GM23338 (cell line): ENCODE measurements around the gene MVB12B. TPM values are rescaled to one million over a fixed set of nuclear protein-coding genes. Genes with fewer than 3 reads are reported as not detected.

ENCODE experiments used
- ATAC-seq: fragments of 200-7000 bp; cut with Tn5 transposase; 3 replicates; pipeline ENCODE4 v1.9.1; 2020
- DNase-seq: peaks from one replicate; pipeline ENCODE4 v3.0.0-alpha.2; 2015; ENCODE audit warnings: low spot score
- H2AFZ ChIP-seq: fragments of 200-600 bp; sonication (generic); 2 replicates; pipeline ENCODE4 v1.8.0; 2016; ENCODE audit warnings: antibody characterized with exemption, mild to moderate bottlenecking, moderate library complexity
- H3F3A ChIP-seq: fragments of 200-600 bp; sonication (generic); replicated peaks from 2 replicates; pipeline ENCODE4 v1.8.0; 2017; ENCODE audit warnings: antibody characterized with exemption, mixed run types, low read depth
- H3K27ac ChIP-seq: fragments of 200-600 bp; sonication (generic); 2 replicates; pipeline ENCODE4 v1.6.1; 2016; ENCODE audit warnings: low read depth
- H3K27me3 ChIP-seq: fragments of 200-600 bp; sonication (generic); 2 replicates; pipeline ENCODE4 v1.8.0; 2016; ENCODE audit warnings: mild to moderate bottlenecking, mixed run types, moderate library complexity; ENCODE audit not compliant: insufficient read depth
- H3K36me3 ChIP-seq: fragments of 200-600 bp; sonication (generic); 2 replicates; pipeline ENCODE4 v1.8.0; 2016; ENCODE audit warnings: mild to moderate bottlenecking; ENCODE audit not compliant: insufficient read depth
- H3K4me1 ChIP-seq: fragments of 200-600 bp; sonication (generic); 2 replicates; pipeline ENCODE4 v1.8.0; 2016; ENCODE audit warnings: mild to moderate bottlenecking, moderate library complexity; ENCODE audit not compliant: insufficient read depth
- H3K4me2 ChIP-seq: fragments of 200-600 bp; sonication (generic); 2 replicates; pipeline ENCODE4 v1.7.1; 2017; ENCODE audit warnings: mixed run types
- H3K4me3 ChIP-seq: fragments of 200-600 bp; sonication (generic); 2 replicates; pipeline ENCODE4 v1.6.1; 2016; ENCODE audit warnings: mixed run types
- H3K79me2 ChIP-seq: fragments of 200-600 bp; sonication (generic); replicated peaks from 2 replicates; pipeline ENCODE4 v1.8.0; 2017; ENCODE audit warnings: mild to moderate bottlenecking; ENCODE audit not compliant: insufficient read depth
- H3K9me2 ChIP-seq: fragments of 200-600 bp; sonication (generic); 2 replicates; pipeline ENCODE4 v1.8.0; 2017; ENCODE audit not compliant: insufficient read depth
- H4K20me1 ChIP-seq: fragments of 200-600 bp; sonication (generic); replicated peaks from 2 replicates; pipeline ENCODE4 v1.8.0; 2017; ENCODE audit warnings: mild to moderate bottlenecking; ENCODE audit not compliant: insufficient read depth
- H3K27ac Mint-ChIP-seq: 2 replicates; pipeline ENCODE4 v1.8.0; 2020; ENCODE audit warnings: inconsistent platforms, mild to moderate bottlenecking, moderate library complexity, mixed read lengths
- H3K27me3 Mint-ChIP-seq: 3 replicates; pipeline ENCODE4 v1.8.0; 2022; ENCODE audit warnings: low read depth, mild to moderate bottlenecking, moderate library complexity, mixed read lengths, inconsistent platforms; ENCODE audit not compliant: insufficient read depth, poor library complexity
- H3K36me3 Mint-ChIP-seq: 3 replicates; pipeline ENCODE4 v1.8.0; 2021; ENCODE audit warnings: low read depth, mild to moderate bottlenecking, inconsistent platforms, moderate library complexity, mixed read lengths
- H3K4me1 Mint-ChIP-seq: 3 replicates; pipeline ENCODE4 v1.8.0; 2020; ENCODE audit warnings: mild to moderate bottlenecking, inconsistent platforms, mixed read lengths
- H3K4me3 Mint-ChIP-seq: 3 replicates; pipeline ENCODE4 v1.8.0; 2021; ENCODE audit warnings: moderate library complexity, mild to moderate bottlenecking, inconsistent platforms, mixed read lengths
- H3K9me3 Mint-ChIP-seq: 3 replicates; pipeline ENCODE4 v1.8.0; 2020; ENCODE audit warnings: moderate library complexity, mild to moderate bottlenecking, inconsistent platforms, mixed read lengths
- CREB1 ChIP-seq: fragments of 250-450 bp; sonication (Bioruptor Pico); IDR thresholded peaks from 2 replicates; pipeline ENCODE4 v1.5.0; 2020; ENCODE audit warnings: low read depth, mild to moderate bottlenecking, moderate library complexity
- ETS1 ChIP-seq: IDR thresholded peaks from 2 replicates; pipeline ENCODE4 v1.6.1; 2016; ENCODE audit warnings: antibody characterized with exemption
- EZH2 ChIP-seq: fragments of 200-600 bp; sonication (generic); IDR thresholded peaks from one replicate; pipeline ENCODE4 v1.8.0; 2017; ENCODE audit warnings: antibody characterized with exemption, mild to moderate bottlenecking, low read depth; ENCODE audit not compliant: unreplicated experiment
- EZH2phosphoT487 ChIP-seq: fragments of 200-600 bp; sonication (generic); IDR thresholded peaks from one replicate; pipeline ENCODE4 v1.8.1; 2018; ENCODE audit warnings: antibody characterized with exemption; ENCODE audit not compliant: unreplicated experiment
- JUNB ChIP-seq: IDR thresholded peaks from one replicate; pipeline ENCODE4 v1.6.1; 2016; ENCODE audit warnings: antibody characterized with exemption; ENCODE audit not compliant: unreplicated experiment
- NANOG ChIP-seq: IDR thresholded peaks from 2 replicates; pipeline ENCODE4 v1.6.1; 2016; ENCODE audit warnings: antibody characterized with exemption, borderline replicate concordance
- POLR2AphosphoS5 ChIP-seq: IDR thresholded peaks from 2 replicates; pipeline ENCODE4 v1.6.1; 2016; ENCODE audit warnings: antibody characterized with exemption, low read depth
- REST ChIP-seq: IDR thresholded peaks from one replicate; pipeline ENCODE4 v1.6.1; 2018; ENCODE audit warnings: antibody characterized with exemption; ENCODE audit not compliant: unreplicated experiment
- STAT1 ChIP-seq: IDR thresholded peaks from one replicate; pipeline ENCODE4 v1.6.1; 2016; ENCODE audit warnings: antibody characterized with exemption; ENCODE audit not compliant: unreplicated experiment
- ZNF114 ChIP-seq: fragments of 250-450 bp; sonication (Bioruptor Pico); IDR thresholded peaks from 2 replicates; pipeline ENCODE4 v1.5.0; 2020; ENCODE audit warnings: mild to moderate bottlenecking, moderate library complexity
- ZNF331 ChIP-seq: fragments of 250-450 bp; sonication (Bioruptor Pico); IDR thresholded peaks from 2 replicates; pipeline ENCODE4 v1.5.0; 2020; ENCODE audit warnings: low read depth, mild to moderate bottlenecking, moderate library complexity
- polyA plus RNA-seq: library from polyadenylated mRNA; unstranded; fragments of >200 nt; fragmentation: Nextera tagmentation; extraction: Ambion mirVana; gene quantifications from 2 replicates; pipeline ENCODE4 v1.2.1, GENCODE V29; 2016
- total RNA-seq: library from RNA; depleted of rRNA; stranded (reverse); fragments of >200 nt; shearing (Covaris generic); gene quantifications from 2 replicates; pipeline ENCODE4 v1.2.3, GENCODE V29; 2014
- TF ChIP-seq, protein P1 (sequence below): fragments of 250-450 bp; sonication (Bioruptor Pico); IDR thresholded peaks from 2 replicates; pipeline ENCODE4 v1.5.0; 2020; ENCODE audit warnings: mild to moderate bottlenecking, moderate library complexity
- TF ChIP-seq, protein P2 (sequence below), 2 experiments: fragments of 200-600 bp in 1 of 2; sonication (generic) in 1 of 2; conservative IDR thresholded peaks; 2 replicates each; pipeline versions ENCODE4 v1.5.1 to v1.6.1; 2016 to 2017; ENCODE audit warnings: antibody characterized with exemption in 2 of 2, low read depth in 2 of 2, mild to moderate bottlenecking in 2 of 2, moderate library complexity in 1 of 2

The MVB12B gene
- total and polyA plus RNA-seq, 2 experiments from 2014 or later, result 1.9 to 6.6 TPM

- no peaks in the 10 kb centered on the region for H3K36me3 Mint-ChIP-seq
- H3K4me2 ChIP-seq, result no peak overlapping the region
- no peaks in the 10 kb centered on the region for H3F3A ChIP-seq
- ATAC-seq (no peak), DNase-seq (no peak)
- H3K4me1 ChIP-seq, result no peaks in the 10 kb centered on the region; the same call in 1 of the 2 replicates
- H3K27me3 Mint-ChIP-seq, result peaks cover 2% of the 10 kb centered on the region
- TF ChIP-seq ETS1, result no peak
- TF ChIP-seq CREB1 (CRISPR knock-in tag), result no peak
- TF ChIP-seq EZH2phosphoT487, result no peak
- no peak for TF ChIP-seq ZNF114 (CRISPR knock-in tag)
- no peak for TF ChIP-seq JUNB
- no peak for TF ChIP-seq ZNF331 (CRISPR knock-in tag)
- no peak for TF ChIP-seq NANOG
- no peak for TF ChIP-seq STAT1
- TF ChIP-seq POLR2AphosphoS5, result no peak
- TF ChIP-seq, protein P1, sequence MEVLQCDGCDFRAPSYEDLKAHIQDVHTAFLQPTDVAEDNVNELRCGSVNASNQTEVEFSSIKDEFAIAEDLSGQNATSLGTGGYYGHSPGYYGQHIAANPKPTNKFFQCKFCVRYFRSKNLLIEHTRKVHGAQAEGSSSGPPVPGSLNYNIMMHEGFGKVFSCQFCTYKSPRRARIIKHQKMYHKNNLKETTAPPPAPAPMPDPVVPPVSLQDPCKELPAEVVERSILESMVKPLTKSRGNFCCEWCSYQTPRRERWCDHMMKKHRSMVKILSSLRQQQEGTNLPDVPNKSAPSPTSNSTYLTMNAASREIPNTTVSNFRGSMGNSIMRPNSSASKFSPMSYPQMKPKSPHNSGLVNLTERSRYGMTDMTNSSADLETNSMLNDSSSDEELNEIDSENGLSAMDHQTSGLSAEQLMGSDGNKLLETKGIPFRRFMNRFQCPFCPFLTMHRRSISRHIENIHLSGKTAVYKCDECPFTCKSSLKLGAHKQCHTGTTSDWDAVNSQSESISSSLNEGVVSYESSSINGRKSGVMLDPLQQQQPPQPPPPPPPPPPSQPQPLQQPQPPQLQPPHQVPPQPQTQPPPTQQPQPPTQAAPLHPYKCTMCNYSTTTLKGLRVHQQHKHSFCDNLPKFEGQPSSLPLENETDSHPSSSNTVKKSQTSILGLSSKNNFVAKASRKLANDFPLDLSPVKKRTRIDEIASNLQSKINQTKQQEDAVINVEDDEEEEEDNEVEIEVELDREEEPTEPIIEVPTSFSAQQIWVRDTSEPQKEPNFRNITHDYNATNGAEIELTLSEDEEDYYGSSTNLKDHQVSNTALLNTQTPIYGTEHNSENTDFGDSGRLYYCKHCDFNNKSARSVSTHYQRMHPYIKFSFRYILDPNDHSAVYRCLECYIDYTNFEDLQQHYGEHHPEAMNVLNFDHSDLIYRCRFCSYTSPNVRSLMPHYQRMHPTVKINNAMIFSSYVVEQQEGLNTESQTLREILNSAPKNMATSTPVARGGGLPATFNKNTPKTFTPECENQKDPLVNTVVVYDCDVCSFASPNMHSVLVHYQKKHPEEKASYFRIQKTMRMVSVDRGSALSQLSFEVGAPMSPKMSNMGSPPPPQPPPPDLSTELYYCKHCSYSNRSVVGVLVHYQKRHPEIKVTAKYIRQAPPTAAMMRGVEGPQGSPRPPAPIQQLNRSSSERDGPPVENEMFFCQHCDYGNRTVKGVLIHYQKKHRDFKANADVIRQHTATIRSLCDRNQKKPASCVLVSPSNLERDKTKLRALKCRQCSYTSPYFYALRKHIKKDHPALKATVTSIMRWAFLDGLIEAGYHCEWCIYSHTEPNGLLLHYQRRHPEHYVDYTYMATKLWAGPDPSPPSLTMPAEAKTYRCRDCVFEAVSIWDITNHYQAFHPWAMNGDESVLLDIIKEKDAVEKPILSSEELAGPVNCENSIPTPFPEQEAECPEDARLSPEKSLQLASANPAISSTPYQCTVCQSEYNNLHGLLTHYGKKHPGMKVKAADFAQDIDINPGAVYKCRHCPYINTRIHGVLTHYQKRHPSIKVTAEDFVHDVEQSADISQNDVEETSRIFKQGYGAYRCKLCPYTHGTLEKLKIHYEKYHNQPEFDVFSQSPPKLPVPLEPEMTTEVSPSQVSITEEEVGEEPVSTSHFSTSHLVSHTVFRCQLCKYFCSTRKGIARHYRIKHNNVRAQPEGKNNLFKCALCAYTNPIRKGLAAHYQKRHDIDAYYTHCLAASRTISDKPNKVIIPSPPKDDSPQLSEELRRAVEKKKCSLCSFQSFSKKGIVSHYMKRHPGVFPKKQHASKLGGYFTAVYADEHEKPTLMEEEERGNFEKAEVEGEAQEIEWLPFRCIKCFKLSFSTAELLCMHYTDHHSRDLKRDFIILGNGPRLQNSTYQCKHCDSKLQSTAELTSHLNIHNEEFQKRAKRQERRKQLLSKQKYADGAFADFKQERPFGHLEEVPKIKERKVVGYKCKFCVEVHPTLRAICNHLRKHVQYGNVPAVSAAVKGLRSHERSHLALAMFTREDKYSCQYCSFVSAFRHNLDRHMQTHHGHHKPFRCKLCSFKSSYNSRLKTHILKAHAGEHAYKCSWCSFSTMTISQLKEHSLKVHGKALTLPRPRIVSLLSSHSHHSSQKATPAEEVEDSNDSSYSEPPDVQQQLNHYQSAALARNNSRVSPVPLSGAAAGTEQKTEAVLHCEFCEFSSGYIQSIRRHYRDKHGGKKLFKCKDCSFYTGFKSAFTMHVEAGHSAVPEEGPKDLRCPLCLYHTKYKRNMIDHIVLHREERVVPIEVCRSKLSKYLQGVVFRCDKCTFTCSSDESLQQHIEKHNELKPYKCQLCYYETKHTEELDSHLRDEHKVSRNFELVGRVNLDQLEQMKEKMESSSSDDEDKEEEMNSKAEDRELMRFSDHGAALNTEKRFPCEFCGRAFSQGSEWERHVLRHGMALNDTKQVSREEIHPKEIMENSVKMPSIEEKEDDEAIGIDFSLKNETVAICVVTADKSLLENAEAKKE (CRISPR knock-in tag), result no peak
- TF ChIP-seq, protein P2, sequence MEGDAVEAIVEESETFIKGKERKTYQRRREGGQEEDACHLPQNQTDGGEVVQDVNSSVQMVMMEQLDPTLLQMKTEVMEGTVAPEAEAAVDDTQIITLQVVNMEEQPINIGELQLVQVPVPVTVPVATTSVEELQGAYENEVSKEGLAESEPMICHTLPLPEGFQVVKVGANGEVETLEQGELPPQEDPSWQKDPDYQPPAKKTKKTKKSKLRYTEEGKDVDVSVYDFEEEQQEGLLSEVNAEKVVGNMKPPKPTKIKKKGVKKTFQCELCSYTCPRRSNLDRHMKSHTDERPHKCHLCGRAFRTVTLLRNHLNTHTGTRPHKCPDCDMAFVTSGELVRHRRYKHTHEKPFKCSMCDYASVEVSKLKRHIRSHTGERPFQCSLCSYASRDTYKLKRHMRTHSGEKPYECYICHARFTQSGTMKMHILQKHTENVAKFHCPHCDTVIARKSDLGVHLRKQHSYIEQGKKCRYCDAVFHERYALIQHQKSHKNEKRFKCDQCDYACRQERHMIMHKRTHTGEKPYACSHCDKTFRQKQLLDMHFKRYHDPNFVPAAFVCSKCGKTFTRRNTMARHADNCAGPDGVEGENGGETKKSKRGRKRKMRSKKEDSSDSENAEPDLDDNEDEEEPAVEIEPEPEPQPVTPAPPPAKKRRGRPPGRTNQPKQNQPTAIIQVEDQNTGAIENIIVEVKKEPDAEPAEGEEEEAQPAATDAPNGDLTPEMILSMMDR (conservative IDR thresholded peaks at IDR 0.05; ENCODE audit: low read depth in 2 of 2), result no peak
- no peak for TF ChIP-seq EZH2
- TF ChIP-seq REST, result no peak
- no peak overlapping the region for H3K4me3 Mint-ChIP-seq
- no peaks in the 10 kb centered on the region for H3K27me3 ChIP-seq
- no peak overlapping the region for H3K4me3 ChIP-seq
- H3K27ac ChIP-seq, result no peak overlapping the region
- 0 out of 2 replicates have a peak, but pooled peaks cover 3% of the 10 kb centered on the region for H3K9me2 ChIP-seq
- H2AFZ ChIP-seq, result no peak overlapping the region
- H4K20me1 ChIP-seq, result no peaks in the 10 kb centered on the region
- no peaks in the 10 kb centered on the region for H3K9me3 Mint-ChIP-seq
- H3K79me2 ChIP-seq, result no peaks in the 10 kb centered on the region
- H3K27ac Mint-ChIP-seq, result no peak overlapping the region
- no peaks in the 10 kb centered on the region; the same call in 1 of the 3 replicates for H3K4me1 Mint-ChIP-seq
- H3K36me3 ChIP-seq, result no peaks in the 10 kb centered on the region
Measured at GRCh38 chr9:126465977-126466376, 139.3 kb downstream of the MVB12B start.
